HEK293T (cell line): ENCODE results near the gene YOD1.

Source experiments
- ELF4 ChIP-seq: fragments of 450-650 bp; IDR thresholded peaks from 2 replicates; pipeline ENCODE4 v1.6.1; 2017; ENCODE audit warnings: antibody characterized with exemption
- PKNOX1 ChIP-seq: fragments of 450-650 bp; IDR thresholded peaks from 2 replicates; pipeline ENCODE4 v1.6.1; 2016
- SP1 ChIP-seq: fragments of 450-650 bp; IDR thresholded peaks from 2 replicates; pipeline ENCODE4 v1.6.1; 2017
- ZNF384 ChIP-seq: fragments of 450-650 bp; IDR thresholded peaks from 2 replicates; pipeline ENCODE4 v1.6.1; 2016

- TF ChIP-seq PKNOX1 (no peak), ZNF384 (no peak), ELF4 (no peak), SP1 (no peak)
These were observed 25.4 kb upstream of the YOD1 start for GRCh38 chr1:207076181-207076955.
